ENCODE data around the gene PPP1R14B. TPM values are rescaled to one million over a fixed set of nuclear protein-coding genes. Genes with fewer than 3 reads are reported as not detected.
"Not testable (repeated sequence)": the region's sequence is repeated elsewhere in the genome, so short reads cannot be mapped to it uniquely, and the experiment has no call there.

PPP1R14B gene
- total RNA-seq, 1 donor from 2014 or later, result 481 TPM

- DNase-seq (ENCODE audit: low read depth), result no peak
- H3K27me3 ChIP-seq (ENCODE audit: control insufficient read depth, insufficient read depth, low read length), result no peaks in the 10 kb centered on the region
- TF ChIP-seq CTCF (IDR thresholded peaks at IDR 0.05; ENCODE audit: insufficient read depth, low read length, severe bottlenecking), result no peak
- FAIRE-seq, result no peak
- H3K36me3 ChIP-seq (ENCODE audit: control insufficient read depth, insufficient read depth, low read length), result peaks cover 12% of the 10 kb centered on the region
- H3K4me3 ChIP-seq (ENCODE audit: low read depth, low read length), result peak overlapping the region; percentile 83
Observed at GRCh38 chr11:64250415-64251015, 3.8 kb upstream of the PPP1R14B start.

DNA sequence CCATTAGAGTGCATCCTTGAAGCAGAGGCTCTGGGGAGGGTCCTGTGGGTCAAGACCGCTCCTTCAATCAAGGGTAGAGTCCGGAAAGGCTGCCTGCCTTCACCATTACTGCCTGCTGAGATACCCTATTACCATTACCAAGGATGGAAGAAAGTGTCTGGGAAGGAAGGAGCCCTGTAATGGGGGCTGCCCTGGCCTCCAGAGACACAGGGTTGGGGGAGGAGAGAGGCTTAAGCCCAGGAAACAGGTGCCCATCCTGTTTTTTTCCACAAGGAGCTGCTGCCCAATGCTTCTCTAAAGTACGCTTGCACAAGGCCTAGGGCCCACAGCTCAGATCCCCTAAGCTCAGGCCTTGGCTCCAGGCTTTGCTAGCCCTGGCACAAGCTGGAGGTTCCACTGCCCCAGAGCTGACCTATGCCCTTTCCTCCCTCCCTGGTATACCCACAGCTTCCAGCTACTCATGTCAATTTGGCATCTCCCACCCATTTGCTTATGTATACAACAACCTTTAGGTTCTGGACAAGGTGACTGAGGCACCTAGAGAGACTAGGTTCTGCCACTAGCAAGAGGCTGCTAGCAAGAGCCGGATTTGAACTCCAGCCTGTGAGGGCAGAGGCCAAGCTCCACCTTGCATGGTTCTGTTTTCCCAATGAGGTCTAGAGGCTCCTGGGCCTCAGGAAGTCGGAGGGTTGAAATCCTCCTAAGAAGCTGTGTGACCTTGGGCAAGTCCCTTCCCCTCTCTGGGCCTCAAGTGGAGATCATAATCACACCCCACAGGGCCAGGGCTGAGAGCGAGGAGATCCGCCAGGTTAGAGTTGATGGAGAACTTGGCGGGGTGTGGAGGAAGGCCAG, 3.0 kb upstream of the PPP1R14B start:
- H3K4me3 ChIP-seq (ENCODE audit: low read depth, low read length), result no peak overlapping the region
- peaks cover 9% of the 10 kb centered on the region for H3K36me3 ChIP-seq (ENCODE audit: control insufficient read depth, insufficient read depth, low read length)
- no peak for TF ChIP-seq CTCF (IDR thresholded peaks at IDR 0.05; ENCODE audit: insufficient read depth, low read length, severe bottlenecking)
- no peak for DNase-seq (ENCODE audit: low read depth)
- no peak for FAIRE-seq
- no peaks in the 10 kb centered on the region for H3K27me3 ChIP-seq (ENCODE audit: control insufficient read depth, insufficient read depth, low read length)

DNA sequence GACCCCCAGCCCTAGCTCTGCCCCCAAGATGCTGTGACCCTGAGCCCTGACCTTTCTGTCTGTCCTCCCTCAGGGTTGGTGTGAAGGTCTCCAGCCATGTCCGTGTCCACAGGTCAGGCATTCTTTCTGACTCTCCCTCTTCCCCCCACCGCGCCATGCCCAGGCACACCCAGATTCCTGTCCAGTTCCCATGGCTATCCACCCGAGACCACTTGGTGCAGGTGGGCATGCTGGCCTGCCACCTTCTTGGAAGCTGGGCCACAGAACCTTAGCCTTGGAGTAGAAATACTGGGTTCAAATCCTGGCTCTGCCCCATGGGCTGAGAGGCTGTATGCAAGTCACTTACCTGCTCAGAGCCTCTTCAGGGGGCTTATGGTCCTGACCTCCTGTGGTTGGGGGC, 2.3 kb upstream of the PPP1R14B start:
- H3K4me3 ChIP-seq (ENCODE audit: low read depth, low read length), result no peak overlapping the region
- DNase-seq (ENCODE audit: low read depth), result no peak

DNA sequence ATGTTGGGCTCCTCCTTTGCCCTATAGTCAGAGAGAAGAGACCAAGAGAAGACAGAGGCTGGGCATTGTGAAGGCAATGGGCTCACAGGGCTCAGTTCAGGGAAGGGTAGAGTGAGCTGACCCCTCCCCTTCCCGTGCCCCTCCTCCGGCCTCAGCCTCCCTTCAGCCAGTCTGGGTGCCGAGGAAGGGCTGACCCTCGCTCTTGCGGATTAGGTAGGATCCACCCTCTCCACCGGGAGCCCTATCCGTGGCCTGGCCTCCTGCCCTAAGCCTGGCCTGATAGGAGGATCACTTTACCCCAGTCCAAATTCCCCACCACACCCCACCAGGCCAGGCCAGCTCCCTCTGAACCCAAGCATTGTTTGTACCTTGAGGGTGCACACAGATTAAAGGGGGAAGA, 1.8 kb upstream of the PPP1R14B start:
- H3K27me3 ChIP-seq (ENCODE audit: control insufficient read depth, insufficient read depth, low read length), result no peaks in the 10 kb centered on the region
- DNase-seq (ENCODE audit: low read depth) (no peak), FAIRE-seq (no peak)
- no peak overlapping the region for H3K4me3 ChIP-seq (ENCODE audit: low read depth, low read length)
- TF ChIP-seq CTCF (IDR thresholded peaks at IDR 0.05; ENCODE audit: insufficient read depth, low read length, severe bottlenecking), result no peak
- peaks cover 7% of the 10 kb centered on the region for H3K36me3 ChIP-seq (ENCODE audit: control insufficient read depth, insufficient read depth, low read length)

More for the DNA sequence above, 2.3 kb upstream of the PPP1R14B start:
- Histone ChIP-seq H3K36me3 (ENCODE audit: control insufficient read depth, insufficient read depth, low read length) (peaks cover 4% of the 10 kb centered on the region), H3K27me3 (ENCODE audit: control insufficient read depth, insufficient read depth, low read length) (no peaks in the 10 kb centered on the region)
- no peak for FAIRE-seq
- TF ChIP-seq CTCF (IDR thresholded peaks at IDR 0.05; ENCODE audit: insufficient read depth, low read length, severe bottlenecking), result no peak

- H3K4me3 ChIP-seq (ENCODE audit: low read depth, low read length), result peak overlapping the region; percentile 50
Observed at GRCh38 chr11:64247729-64248531, 1.2 kb upstream of the PPP1R14B start.

DNA sequence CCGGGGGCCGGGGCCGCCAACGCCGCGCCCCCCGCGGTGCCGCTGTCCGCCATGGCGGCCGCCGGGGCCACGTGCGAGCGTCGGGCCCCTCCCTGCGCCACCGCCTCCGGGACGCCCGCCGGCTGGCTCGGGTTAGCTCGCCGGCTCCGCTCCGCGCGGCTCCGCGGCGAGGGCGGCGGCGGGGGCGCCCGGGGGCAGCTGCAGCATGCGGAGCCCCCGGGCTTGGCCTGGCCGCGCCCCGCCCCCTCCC, 197 bp downstream of the PPP1R14B start:
- peaks cover 11% of the 10 kb centered on the region for H3K36me3 ChIP-seq (ENCODE audit: control insufficient read depth, insufficient read depth, low read length)
- H3K4me3 ChIP-seq (ENCODE audit: low read depth, low read length), result peak overlapping the region; percentile 99
- H3K27me3 ChIP-seq (ENCODE audit: control insufficient read depth, insufficient read depth, low read length); FAIRE-seq; DNase-seq (ENCODE audit: low read depth): not testable (repeated sequence)

More at GRCh38 chr11:64247729-64248531, 1.2 kb upstream of the PPP1R14B start:
- FAIRE-seq (no peak), DNase-seq (ENCODE audit: low read depth) (no peak)
- no peak for TF ChIP-seq CTCF (IDR thresholded peaks at IDR 0.05; ENCODE audit: insufficient read depth, low read length, severe bottlenecking)
- H3K36me3 ChIP-seq (ENCODE audit: control insufficient read depth, insufficient read depth, low read length), result peaks cover 11% of the 10 kb centered on the region
- no peaks in the 10 kb centered on the region for H3K27me3 ChIP-seq (ENCODE audit: control insufficient read depth, insufficient read depth, low read length)

All from bronchial epithelial cell (primary cell).